ENCODE results near the gene FBXW9. TPM values are rescaled to one million over a fixed set of nuclear protein-coding genes. Genes with fewer than 3 reads are reported as not detected.

The FBXW9 gene
- total RNA-seq, 3 donors from 2014 or later (not counting 1 experiment from before 2014, with no cell fraction given), result 2.2 to 3.2 (median 2.9) TPM

GRCh38 chr19:12692960-12693359 lies 3.5 kb downstream of the FBXW9 start:
- TF ChIP-seq CTCF (IDR thresholded peaks at IDR 0.05), result no peak
- DNase-seq (no peak), ATAC-seq (no peak)
- H3K9me3 Mint-ChIP-seq, result no peaks in the 10 kb centered on the region
- H3K36me3 Mint-ChIP-seq, result no peaks in the 10 kb centered on the region
- 94% methylated on average over 5 of the region's 5 CpGs for WGBS (ENCODE audit: insufficient coverage)
- Histone ChIP-seq H3K9me3 (ENCODE audit: control insufficient read depth, insufficient read depth, low read length) (no peaks in the 10 kb centered on the region), H3K4me1 (ENCODE audit: control insufficient read depth, insufficient read depth, low read length) (peaks cover 19% of the 10 kb centered on the region), H3K27me3 (ENCODE audit: control insufficient read depth, insufficient read depth, low read length) (no peaks in the 10 kb centered on the region), H3K4me3 (ENCODE audit: low read length) (no peak overlapping the region), H3K36me3 (ENCODE audit: control insufficient read depth, insufficient read depth, low read length) (no peaks in the 10 kb centered on the region), H3K27ac (ENCODE audit: low read length) (no peak overlapping the region)
- no peaks in the 10 kb centered on the region for H3K27me3 Mint-ChIP-seq (ENCODE audit: low read depth in 2 of 2)
- H3K27ac Mint-ChIP-seq, result no peak overlapping the region
- no peak overlapping the region for H3K4me3 Mint-ChIP-seq
- H3K4me1 Mint-ChIP-seq, result peaks cover 0 to 4% of the 10 kb centered on the region in 2 donors
- intact Hi-C loops (cut with micrococcal nuclease), result no loop called here

DNA sequence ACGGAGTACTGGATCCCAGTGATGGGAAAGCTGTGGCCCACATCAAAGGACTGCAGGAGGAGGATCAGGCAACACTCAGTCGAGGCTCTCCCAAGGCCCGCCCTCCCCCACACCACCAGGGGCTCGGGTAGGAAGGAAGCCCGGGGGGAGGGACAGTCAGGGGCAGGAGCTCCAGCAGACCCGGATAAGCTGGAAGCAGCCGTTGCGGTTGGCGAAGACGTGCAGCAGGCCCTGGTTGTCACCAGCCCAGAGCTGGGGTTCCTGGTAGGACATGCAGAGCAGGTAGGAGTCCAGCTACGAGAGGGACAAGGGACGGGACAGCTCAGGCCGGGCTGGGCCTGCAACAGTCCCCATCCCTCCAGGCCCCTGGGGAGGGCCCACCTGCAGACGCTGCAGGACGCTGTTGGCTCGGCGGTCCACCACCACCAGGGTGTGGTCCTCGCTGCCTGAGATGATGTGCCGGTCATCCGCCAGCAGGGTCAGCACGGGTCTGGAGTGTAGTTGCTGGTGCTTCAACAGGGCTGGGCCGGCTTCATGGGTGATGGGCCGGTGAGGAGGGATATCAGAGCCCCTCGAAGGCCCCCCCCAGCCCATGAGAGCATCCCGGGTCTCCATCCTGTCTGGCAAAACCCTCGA lies 6.7 kb downstream of the FBXW9 start:
- Histone ChIP-seq H3K27ac (ENCODE audit: low read length) (no peak overlapping the region), H3K27me3 (ENCODE audit: control insufficient read depth, insufficient read depth, low read length) (no peaks in the 10 kb centered on the region), H3K4me3 (ENCODE audit: low read length) (no peak overlapping the region), H3K4me1 (ENCODE audit: control insufficient read depth, insufficient read depth, low read length) (no peaks in the 10 kb centered on the region), H3K36me3 (ENCODE audit: control insufficient read depth, insufficient read depth, low read length) (no peaks in the 10 kb centered on the region), H3K9me3 (ENCODE audit: control insufficient read depth, insufficient read depth, low read length) (no peaks in the 10 kb centered on the region)
- TF ChIP-seq CTCF (IDR thresholded peaks at IDR 0.05), result no peak
- H3K4me3 Mint-ChIP-seq, result no peak overlapping the region
- H3K27me3 Mint-ChIP-seq (ENCODE audit: low read depth in 2 of 2), result no peaks in the 10 kb centered on the region
- WGBS (ENCODE audit: insufficient coverage), result 43% methylated on average over 26 of the region's 26 CpGs
- no peaks in the 10 kb centered on the region for H3K9me3 Mint-ChIP-seq
- H3K27ac Mint-ChIP-seq, result no peak overlapping the region
- intact Hi-C loops (cut with micrococcal nuclease), result no loop called here
- DNase-seq, result no peak
- ATAC-seq, result no peak
- H3K4me1 Mint-ChIP-seq, result no peaks in the 10 kb centered on the region
- H3K36me3 Mint-ChIP-seq, result no peaks in the 10 kb centered on the region

GRCh38 chr19:12689012-12689411 lies 7.4 kb downstream of the FBXW9 start:
- no peak for ATAC-seq

More at GRCh38 chr19:12689012-12689411, 7.4 kb downstream of the FBXW9 start:
- DNase-seq, result no peak
- no peak overlapping the region for H3K4me3 Mint-ChIP-seq
- Histone ChIP-seq H3K9me3 (ENCODE audit: control insufficient read depth, insufficient read depth, low read length) (no peaks in the 10 kb centered on the region), H3K36me3 (ENCODE audit: control insufficient read depth, insufficient read depth, low read length) (no peaks in the 10 kb centered on the region), H3K27me3 (ENCODE audit: control insufficient read depth, insufficient read depth, low read length) (no peaks in the 10 kb centered on the region), H3K4me3 (ENCODE audit: low read length) (no peak overlapping the region), H3K27ac (ENCODE audit: low read length) (no peak overlapping the region), H3K4me1 (ENCODE audit: control insufficient read depth, insufficient read depth, low read length) (no peaks in the 10 kb centered on the region)
- no peaks in the 10 kb centered on the region for H3K27me3 Mint-ChIP-seq (ENCODE audit: low read depth in 2 of 2)
- peaks cover 0 to 3% of the 10 kb centered on the region in 2 donors for H3K4me1 Mint-ChIP-seq
- intact Hi-C loops (cut with micrococcal nuclease), result no loop called here
- 81% methylated on average over 12 of the region's 12 CpGs for WGBS (ENCODE audit: insufficient coverage)
- H3K27ac Mint-ChIP-seq, result no peak overlapping the region
- no peaks in the 10 kb centered on the region for H3K9me3 Mint-ChIP-seq
- no peaks in the 10 kb centered on the region for H3K36me3 Mint-ChIP-seq
- TF ChIP-seq CTCF (IDR thresholded peaks at IDR 0.05), result no peak
